HG03442 (cell line): Measurements from ENCODE around the gene FBXO8.

Source experiments
- ATAC-seq: cut with Tn5 transposase; IDR thresholded peaks from one replicate; pipeline ENCODE4 v1.9.1; 2021; ENCODE audit warnings: mild to moderate bottlenecking, moderate library complexity; ENCODE audit not compliant: unreplicated experiment

Gene FBXO8

DNA sequence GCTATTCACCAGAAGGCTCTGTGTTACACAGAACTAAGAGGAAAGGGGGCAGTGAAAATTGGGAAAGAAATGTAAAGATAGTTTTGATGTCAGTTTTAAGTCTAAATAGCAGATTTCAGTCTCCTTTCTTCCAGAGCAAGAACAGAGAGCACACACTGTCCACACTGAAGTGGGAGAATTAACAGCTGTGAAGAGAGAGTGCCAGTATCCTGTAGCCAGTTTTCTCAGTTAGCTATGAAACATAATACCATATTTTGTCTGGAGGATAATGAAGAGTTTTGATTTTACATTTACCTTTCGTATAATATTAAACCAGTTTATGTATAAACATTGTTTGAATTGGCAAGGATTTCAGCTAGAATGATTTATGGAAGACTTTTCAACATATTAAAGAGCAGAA is 35.1 kb downstream of the FBXO8 start:
- no peak for ATAC-seq

DNA sequence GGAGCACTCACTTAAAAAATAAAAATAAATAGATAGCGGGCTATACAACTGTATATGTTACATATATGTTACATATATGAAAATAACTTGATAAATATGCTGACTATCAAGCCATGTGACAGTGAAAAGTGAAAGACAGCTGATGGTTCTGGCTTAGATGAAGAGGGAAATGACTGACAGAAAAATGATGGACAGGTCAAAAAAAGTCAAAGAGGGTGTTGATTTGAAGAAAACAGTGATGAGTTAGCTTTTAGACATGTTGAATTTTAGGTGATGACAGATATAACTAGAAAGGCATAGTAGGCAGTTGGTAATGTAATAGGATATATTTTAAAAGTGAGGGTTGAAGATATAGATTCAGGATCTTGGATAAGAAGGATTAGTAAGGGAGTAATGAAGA is 37.8 kb downstream of the FBXO8 start:
- no peak for ATAC-seq

DNA sequence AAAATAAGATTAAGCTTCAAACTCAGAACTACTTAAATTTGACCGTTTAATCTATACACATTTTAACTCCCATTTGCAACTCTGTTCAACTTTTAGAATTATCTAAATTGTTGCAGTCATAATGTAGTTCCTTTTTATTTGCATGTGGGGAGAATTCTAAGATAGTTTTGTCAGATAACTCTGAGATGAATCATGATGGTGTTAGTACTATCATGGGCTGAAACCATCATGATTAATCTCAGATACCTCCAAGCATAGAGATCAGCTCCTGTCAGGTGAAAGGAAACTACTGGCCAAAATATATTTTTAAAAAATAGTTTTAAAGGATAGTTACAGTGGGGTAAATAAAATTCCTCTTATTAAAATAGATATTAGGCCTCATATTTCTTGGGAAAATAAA is 39.0 kb downstream of the FBXO8 start:
- ATAC-seq = no peak

DNA sequence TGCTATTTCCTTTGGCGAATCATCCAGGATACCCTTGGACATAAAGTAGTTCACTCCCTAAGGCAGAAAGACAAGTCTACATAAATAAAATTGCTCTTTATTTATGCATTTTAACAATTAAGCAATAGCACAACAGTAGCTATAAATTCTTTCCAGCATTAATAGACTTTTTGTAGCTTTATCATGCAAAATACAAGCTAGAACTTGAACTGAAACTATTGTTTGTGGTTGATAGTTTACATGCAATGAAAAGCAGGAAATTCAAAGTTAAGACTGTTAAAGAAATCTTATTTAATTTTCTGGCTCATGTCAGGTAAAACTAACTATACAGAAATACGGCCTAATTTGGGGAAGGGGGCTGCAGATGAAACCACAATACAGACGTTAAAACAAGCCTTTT is 42.3 kb downstream of the FBXO8 start:
- ATAC-seq = no peak

DNA sequence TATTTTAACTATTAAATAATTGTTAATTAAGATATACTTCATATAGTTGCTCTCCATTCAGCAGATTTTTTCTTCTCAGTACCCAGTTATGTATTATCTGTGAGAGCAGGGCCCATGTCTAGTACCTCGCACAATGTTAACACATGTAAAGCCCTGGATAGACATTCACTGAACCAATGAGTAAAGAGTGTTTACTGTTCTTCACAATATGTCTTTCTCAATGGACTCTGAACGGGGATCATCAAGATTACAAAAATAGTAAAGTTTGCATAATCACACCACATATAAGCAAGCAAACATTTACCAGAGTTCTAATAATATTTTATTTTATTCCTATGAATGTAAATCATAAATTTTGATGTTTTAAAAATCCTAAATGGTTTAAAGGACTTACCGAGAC is 47.1 kb downstream of the FBXO8 start:
- no peak for ATAC-seq

DNA sequence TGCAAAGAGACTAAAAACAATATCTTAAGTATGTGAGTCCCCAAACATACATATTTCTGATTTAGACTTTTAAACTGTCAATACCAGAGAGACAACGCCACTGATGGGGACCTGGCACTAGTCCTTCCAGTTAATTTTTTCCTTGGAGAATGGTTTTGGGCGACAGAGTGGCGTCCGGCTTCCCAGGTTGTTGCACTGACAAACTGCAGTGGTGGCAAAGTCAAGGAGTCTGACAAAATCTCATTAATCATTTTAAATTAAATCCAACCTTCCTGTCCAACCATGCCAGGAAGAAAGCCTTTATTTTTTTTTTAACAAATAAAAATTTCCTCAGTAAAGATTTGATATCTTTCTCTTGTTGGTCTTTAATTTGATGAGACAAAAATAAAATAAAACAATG is 52.8 kb downstream of the FBXO8 start:
- ATAC-seq = no peak

DNA sequence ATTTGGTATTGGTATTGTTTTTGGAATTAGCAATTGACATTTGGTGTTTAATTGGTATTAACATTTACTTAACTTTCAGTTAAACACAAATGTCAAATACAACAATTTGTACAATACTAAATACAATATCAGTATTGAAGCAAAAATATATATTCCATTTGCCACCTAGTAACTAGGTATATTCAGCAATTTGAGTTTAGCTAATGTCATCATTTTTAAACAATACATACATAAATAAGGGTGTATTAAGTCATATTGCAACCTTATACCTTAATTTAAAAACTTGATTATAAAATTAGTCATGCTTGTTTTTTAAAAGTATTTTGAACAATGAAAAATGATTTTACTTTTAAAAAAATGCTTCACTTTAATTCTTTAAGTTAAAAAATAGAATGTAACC is 53.3 kb downstream of the FBXO8 start:
- ATAC-seq = no peak

GRCh38 chr4:174228988-174229387 is 54.5 kb downstream of the FBXO8 start:
- no peak for ATAC-seq

DNA sequence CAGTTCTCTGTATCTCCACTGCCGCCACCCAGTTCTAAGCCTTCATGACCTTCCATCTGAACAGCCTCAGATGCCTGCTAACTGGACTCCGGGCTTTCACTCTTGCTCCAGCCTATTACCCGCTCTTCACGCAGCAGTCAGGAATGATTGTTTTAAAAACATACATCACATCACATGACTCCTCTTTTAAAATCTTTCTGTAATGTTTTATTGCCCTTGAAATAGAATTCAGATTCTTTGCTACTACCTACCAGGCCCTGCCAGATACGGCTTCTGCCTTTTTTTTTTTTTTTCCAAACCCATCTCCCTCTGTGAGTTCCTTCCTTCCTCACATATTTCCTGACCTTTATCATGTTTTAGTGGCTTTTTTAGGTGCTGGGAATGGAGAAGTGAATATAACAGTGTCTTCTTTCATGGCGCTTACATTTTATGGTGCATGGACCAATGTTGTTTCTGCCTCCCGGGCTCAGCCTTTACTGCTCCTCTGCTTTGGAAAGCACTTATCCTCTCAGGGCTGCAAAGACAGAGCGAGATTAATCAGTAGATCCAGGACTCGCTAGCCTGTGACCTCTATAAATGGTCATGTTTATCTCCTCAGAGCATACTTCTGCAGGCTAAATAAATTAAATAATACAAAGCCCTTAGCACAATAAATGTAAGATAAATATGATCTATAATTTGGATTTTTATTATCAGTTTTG is 58.0 kb downstream of the FBXO8 start:
- no peak for ATAC-seq

DNA sequence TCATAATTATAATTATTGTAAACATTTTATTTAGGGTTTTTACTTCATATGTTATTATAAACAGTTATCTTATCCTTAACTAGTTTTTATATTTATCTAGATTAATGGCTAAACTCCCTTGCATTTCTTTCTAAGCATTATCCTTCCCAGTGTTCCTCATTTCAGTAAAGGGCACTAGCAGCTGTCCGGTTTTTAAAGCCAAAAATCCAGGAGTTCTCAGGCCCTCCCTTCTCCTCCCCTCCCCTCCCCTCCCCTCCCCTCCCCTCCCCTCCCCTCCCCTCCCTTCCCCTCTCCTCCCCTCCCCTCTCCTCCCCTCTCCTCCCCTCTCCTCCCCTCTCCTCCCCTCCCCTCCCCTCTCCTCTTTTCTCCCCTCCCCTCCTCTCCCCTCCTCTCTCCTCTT is 58.9 kb downstream of the FBXO8 start:
- no peak for ATAC-seq

- ATAC-seq = peak; percentile 72
Measured at GRCh38 chr4:174222266-174222872, 61.1 kb downstream of the FBXO8 start.

GRCh38 chr4:174218127-174218790 is 65.2 kb downstream of the FBXO8 start:
- ATAC-seq = no peak

DNA sequence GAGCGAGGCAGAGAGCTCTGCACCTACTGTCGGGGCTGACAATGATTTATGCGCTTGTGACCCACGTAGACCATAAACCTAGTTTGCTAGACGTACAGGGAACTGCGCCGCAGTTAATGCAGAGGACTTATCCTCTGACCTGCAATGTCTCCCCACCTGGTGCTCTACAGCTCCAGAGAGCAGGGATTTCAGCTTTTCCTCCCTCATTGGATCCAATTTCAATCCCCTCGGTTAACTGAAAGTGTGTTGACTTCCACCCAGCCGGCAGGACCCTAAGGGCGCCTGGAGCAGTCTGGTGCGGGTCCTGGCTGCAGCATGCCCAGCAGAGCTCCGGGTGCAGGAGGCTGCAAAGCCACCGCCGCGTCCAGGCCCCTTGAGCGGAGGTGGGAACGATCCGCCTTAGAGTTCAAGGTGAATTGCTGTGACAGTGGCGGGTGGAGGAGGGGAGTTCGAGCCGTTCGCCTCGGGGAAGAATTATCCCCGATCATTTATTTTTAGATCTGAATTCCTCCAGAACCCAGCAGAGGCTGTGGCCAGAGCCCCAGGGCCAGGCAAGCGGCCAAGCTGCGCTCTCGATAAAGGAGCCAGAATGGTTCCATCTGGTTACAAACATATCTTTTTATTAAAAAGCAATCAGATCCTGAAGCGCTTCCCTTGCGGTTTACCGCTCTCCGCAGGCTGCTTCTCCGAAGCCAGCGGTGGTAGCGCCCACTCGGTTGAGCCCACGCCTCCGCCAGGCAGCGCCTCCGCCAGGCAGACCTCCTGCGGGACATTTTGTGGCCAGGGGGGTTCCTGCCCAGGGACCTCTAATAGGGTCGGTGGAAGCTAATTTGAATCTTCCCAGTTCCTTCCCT is 66.0 kb downstream of the FBXO8 start:
- no peak for ATAC-seq

DNA sequence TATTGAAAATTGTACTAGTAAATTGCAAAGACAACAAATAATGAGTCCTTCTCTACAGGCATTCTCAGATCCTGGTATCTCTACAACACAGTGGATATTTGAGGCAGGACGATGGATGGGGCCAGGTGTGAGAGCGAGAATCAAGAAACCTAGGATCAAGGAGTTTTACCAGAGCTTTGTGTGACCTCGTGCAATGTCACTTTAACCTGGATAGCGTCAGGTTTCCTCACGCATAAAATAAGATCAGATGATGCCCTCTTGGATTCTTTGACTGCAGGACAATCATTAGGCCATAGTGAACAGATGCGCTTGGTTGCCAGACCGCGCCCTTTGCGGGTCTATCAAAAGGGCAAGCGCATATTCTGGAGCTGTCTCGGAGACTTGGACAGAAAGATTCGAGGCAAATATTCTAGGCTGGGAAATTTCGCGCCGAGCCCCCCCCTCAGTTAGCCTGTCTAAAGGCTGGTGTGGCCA is 66.6 kb downstream of the FBXO8 start:
- ATAC-seq = no peak

GRCh38 chr4:174215961-174216680 is 67.3 kb downstream of the FBXO8 start:
- ATAC-seq = no peak

GRCh38 chr4:174215057-174215456 is 68.4 kb downstream of the FBXO8 start:
- ATAC-seq = no peak

DNA sequence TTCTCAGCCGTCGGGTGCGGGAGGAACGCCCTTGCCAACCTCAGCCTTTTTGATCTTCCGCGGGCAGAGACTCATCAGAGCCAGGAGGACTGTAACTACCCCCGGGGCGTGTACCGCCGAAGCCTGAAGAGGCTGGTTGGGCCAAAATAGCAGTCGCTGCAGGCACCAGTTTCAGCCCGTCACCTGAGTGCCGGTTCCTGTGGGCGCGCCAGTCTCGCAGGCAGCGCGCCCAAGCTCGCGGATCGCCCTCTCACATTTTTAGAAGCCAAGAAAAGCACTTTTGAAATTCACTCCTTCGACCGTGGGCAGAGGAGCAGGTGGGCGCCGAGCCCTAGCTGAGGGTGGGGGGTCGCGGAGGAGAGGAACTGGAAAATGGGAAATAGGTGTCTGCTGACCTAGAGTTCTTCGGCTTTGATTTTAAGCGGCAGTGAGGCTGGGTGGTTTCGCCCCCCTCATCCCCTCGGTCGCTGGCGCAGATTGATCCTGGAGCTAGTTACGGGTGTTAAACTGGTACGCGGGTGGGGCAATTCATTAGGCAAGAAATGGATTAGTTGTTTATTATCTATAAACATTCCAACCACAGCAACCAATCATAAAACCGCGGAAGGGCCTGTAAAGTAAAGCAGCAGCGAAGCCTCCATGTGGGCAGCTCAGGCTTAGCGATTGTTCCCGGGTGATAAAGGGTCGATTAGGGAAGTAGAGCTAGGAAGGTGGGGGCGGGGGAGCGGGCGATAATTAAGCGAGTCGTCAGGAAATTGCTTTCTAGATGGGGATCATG is 69.2 kb downstream of the FBXO8 start:
- no peak for ATAC-seq

GRCh38 chr4:174213731-174214100 is 69.8 kb downstream of the FBXO8 start:
- ATAC-seq = no peak

DNA sequence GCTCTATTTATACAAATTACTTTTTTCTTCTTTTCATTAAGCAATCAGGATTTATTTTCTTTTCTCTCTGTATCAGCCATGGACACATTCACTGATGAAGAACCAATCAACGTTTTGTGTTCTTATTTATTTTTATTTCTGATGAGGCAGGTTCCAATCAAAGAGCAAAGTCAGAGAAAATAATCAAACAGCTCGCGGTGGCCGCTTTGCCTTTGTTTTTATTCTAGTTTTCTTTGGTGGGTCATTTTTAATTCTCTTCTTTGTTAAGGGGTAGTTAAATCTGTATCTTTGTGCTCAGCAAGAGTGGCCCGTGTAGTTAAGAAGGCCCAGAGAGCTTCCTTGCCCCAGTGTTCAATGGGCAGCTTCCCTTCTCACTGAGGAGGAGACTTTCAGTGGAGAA is 71.4 kb downstream of the FBXO8 start:
- no peak for ATAC-seq

DNA sequence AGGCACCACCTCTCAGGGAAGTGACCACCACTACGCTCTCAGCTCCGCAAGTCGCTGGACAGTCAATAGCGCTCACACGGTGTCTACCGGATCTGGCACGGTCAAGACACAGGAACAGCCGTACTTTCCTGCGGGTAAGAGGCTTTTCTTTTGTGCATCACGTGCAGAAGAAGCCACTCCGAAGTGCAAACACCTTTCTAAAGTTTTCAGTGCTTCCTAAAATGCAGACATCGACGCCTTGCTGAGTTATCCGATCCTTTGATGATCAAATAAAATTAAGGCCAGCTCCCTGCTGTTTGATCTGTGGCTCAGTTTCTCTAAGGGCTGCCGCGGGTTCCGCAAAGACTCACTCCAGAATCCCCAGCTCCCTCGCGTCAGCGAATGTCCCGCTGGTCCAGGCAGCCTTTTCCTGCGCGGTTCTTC is 71.8 kb downstream of the FBXO8 start:
- no peak for ATAC-seq
